B cell (primary cell): ENCODE results near the gene ZBTB4. TPM values are rescaled to one million over a fixed set of nuclear protein-coding genes. Genes with fewer than 3 reads are reported as not detected.

Experiments used
- ATAC-seq: fragments of 200-7000 bp; cut with Tn5 transposase; one replicate; pipeline ENCODE4 v1.10.0; 2021; ENCODE audit warnings: low read depth, mild to moderate bottlenecking, moderate number of reproducible peaks, moderate library complexity
- CTCF ChIA-PET: fragments of 350-600 bp; sonication (Branson Sonifier 250); formaldehyde crosslinking; loops from one replicate; lab custom pipeline; 2021; ENCODE audit warnings: antibody characterized with exemption, inconsistent platforms; lab: Charles Lee
- POLR2A ChIA-PET: fragments of 350-600 bp; sonication (Branson Sonifier 250); formaldehyde crosslinking; loops from one replicate; lab custom pipeline; 2021; ENCODE audit warnings: antibody characterized with exemption; lab: Charles Lee
- DNase-seq: peaks from one replicate; pipeline ENCODE4 v3.0.0; 2013
- H2AFZ ChIP-seq: 2 replicates; pipeline ENCODE4 v1.6.1; 2012; ENCODE audit warnings: mild to moderate bottlenecking, low read depth, low read length; ENCODE audit not compliant: insufficient read depth, poor library complexity, severe bottlenecking
- H3K27ac ChIP-seq, 2 donors: 1 replicate in 1 of 2; 2 replicates in 1 of 2; pipeline ENCODE4 v1.5.1; 2012 to 2013; ENCODE audit warnings: low read length in 2 of 2, mild to moderate bottlenecking in 2 of 2, moderate library complexity in 1 of 2
- H3K27me3 ChIP-seq, 4 experiments: fragments of 200-600 bp in 1 of 4; sonication (generic) in 1 of 4; replicated peaks in 1 of 4; 1 replicate in 2 of 4; 2 replicates in 2 of 4; pipeline versions ENCODE4 v1.6.1 to v1.7.0; 2013 to 2016; ENCODE audit warnings: low read length in 3 of 4, mild to moderate bottlenecking in 2 of 4, mixed read lengths in 1 of 4, moderate library complexity in 1 of 4; ENCODE audit not compliant: insufficient read depth in 4 of 4, control insufficient read depth in 3 of 4; ENCODE audit errors: control extremely low read depth in 1 of 4
- H3K36me3 ChIP-seq, 2 experiments: replicated peaks in 1 of 2; 1 replicate in 1 of 2; 2 replicates in 1 of 2; pipeline versions ENCODE4 v1.6.1 to v1.7.1; 2013; ENCODE audit warnings: low read length in 1 of 2; ENCODE audit not compliant: insufficient read depth in 2 of 2, control insufficient read depth in 1 of 2; ENCODE audit errors: control extremely low read depth in 1 of 2, extremely low read depth in 1 of 2
- H3K4me1 ChIP-seq, 2 donors: fragments of 200-600 bp in 1 of 2; sonication (generic) in 1 of 2; 1 replicate in 1 of 2; 2 replicates in 1 of 2; pipeline versions ENCODE4 v1.5.1 to v1.6.1; 2013 to 2017; ENCODE audit warnings: low read length in 2 of 2; ENCODE audit not compliant: control insufficient read depth in 2 of 2, insufficient read depth in 2 of 2
- H3K4me2 ChIP-seq: replicated peaks from 2 replicates; pipeline ENCODE3; 2012; ENCODE audit warnings: mild to moderate bottlenecking, low read depth, low read length; ENCODE audit not compliant: poor library complexity, severe bottlenecking
- H3K4me3 ChIP-seq, 5 experiments: fragments of 200-600 bp in 1 of 5; sonication (generic) in 1 of 5; 1 replicate in 3 of 5; 2 replicates in 2 of 5; pipeline versions ENCODE4 v1.5.1 to v1.7.0; 2011 to 2016; ENCODE audit warnings: low read length in 4 of 5, mild to moderate bottlenecking in 4 of 5, low read depth in 2 of 5, control low read depth in 1 of 5, moderate library complexity in 1 of 5; ENCODE audit not compliant: insufficient read depth in 1 of 5; ENCODE audit errors: control extremely low read depth in 1 of 5, extremely low read depth in 1 of 5
- H3K79me2 ChIP-seq: fragments of 200-600 bp; sonication (generic); one replicate; pipeline ENCODE4 v1.6.0; 2016; ENCODE audit warnings: low read length; ENCODE audit not compliant: control insufficient read depth, insufficient read depth
- H3K9ac ChIP-seq: fragments of 200-600 bp; sonication (generic); 2 replicates; pipeline ENCODE4 v1.6.1; 2017; ENCODE audit warnings: mild to moderate bottlenecking, low read length, moderate library complexity
- H3K9me3 ChIP-seq, 3 donors: one replicate each; pipeline versions ENCODE4 v1.6.1 to v1.7.1; 2013; ENCODE audit warnings: low read length in 2 of 3; ENCODE audit not compliant: control insufficient read depth in 2 of 3, insufficient read depth in 1 of 3; ENCODE audit errors: control extremely low read depth in 1 of 3
- H4K20me1 ChIP-seq: 2 replicates; pipeline ENCODE4 v1.6.0; 2012; ENCODE audit warnings: mild to moderate bottlenecking, low read length; ENCODE audit not compliant: insufficient read depth, control insufficient read depth, poor library complexity, severe bottlenecking
- H3K27ac Mint-ChIP-seq: one replicate; pipeline ENCODE4 v1.8.0; 2021; ENCODE audit warnings: mixed read lengths
- H3K27me3 Mint-ChIP-seq: one replicate; pipeline ENCODE4 v1.8.0; 2021; ENCODE audit warnings: mixed read lengths
- H3K4me1 Mint-ChIP-seq: one replicate; pipeline ENCODE4 v1.8.0; 2021; ENCODE audit warnings: mixed read lengths
- H3K4me3 Mint-ChIP-seq: one replicate; pipeline ENCODE4 v1.8.0; 2021; ENCODE audit warnings: mixed read lengths
- H3K9me3 Mint-ChIP-seq: one replicate; pipeline ENCODE4 v1.8.0; 2022; ENCODE audit warnings: mixed read lengths; ENCODE audit not compliant: insufficient read depth
- CTCF ChIP-seq: fragments of 200-600 bp; IDR thresholded peaks from one replicate; pipeline ENCODE4 v1.8.0; 2022; ENCODE audit warnings: antibody characterized with exemption, mild to moderate bottlenecking
- EZH2 ChIP-seq: IDR thresholded peaks from 2 replicates; pipeline ENCODE4 v1.6.1; 2012; ENCODE audit warnings: borderline replicate concordance, low read depth, mild to moderate bottlenecking, moderate library complexity, low read length; ENCODE audit not compliant: insufficient read depth, poor library complexity, severe bottlenecking
- WGBS: methylation state at CpG from one replicate; pipeline ENCODE4 v1.1.5; 2013; ENCODE audit warnings: missing lambda C conversion rate; ENCODE audit not compliant: insufficient coverage; 5-methylcytosine and 5-hydroxymethylcytosine counted together
- intact Hi-C: fragments of 100-400 bp; cut with micrococcal nuclease; formaldehyde crosslinking; loops from one replicate; pipeline ENCODE4 v1.10.0; 2022
- polyA plus RNA-seq: library from polyadenylated mRNA; depleted of rRNA; stranded (reverse); fragments of >200 nt; gene quantifications from 2 replicates; pipeline ENCODE4 v1.2.3, GENCODE V29; 2012
- total RNA-seq, 2 donors: library from RNA; stranded (reverse); fragments of 120-200 nt in 1 of 2; gene quantifications; 1 replicate in 1 of 2; 2 replicates in 1 of 2; pipeline versions ENCODE4 v1.2.3 to v1.2.4, GENCODE V29; 2013 to 2022

The ZBTB4 gene
- total and polyA plus RNA-seq, 2 donors (not counting 1 experiment from before 2014, with no cell fraction given), result 19.2 to 62.4 TPM

- Histone ChIP-seq H3K4me1 (no peaks in the 10 kb centered on the region), H3K79me2 (no peaks in the 10 kb centered on the region), H3K9me3 (no peaks in the 10 kb centered on the region), H3K27ac (no peak overlapping the region), H2AFZ (no peak overlapping the region), H3K4me3 (no peak overlapping the region), H3K27me3 (peaks cover 0 to 2% (median 0%) of the 10 kb centered on the region in 4 experiments), H3K9ac (no peak overlapping the region), H3K4me2 (no peak overlapping the region), H4K20me1 (no peaks in the 10 kb centered on the region), H3K36me3 (no peaks in the 10 kb centered on the region)
- H3K4me1 Mint-ChIP-seq, result no peaks in the 10 kb centered on the region
- ATAC-seq (no peak), DNase-seq (no peak)
- no peak overlapping the region for H3K4me3 Mint-ChIP-seq
- TF ChIP-seq CTCF (no peak), EZH2 (no peak)
- POLR2A ChIA-PET, result no interaction called here
- H3K9me3 Mint-ChIP-seq, result no peaks in the 10 kb centered on the region
- 90% methylated on average over 14 of the region's 14 CpGs for WGBS
- peaks cover 17% of the 10 kb centered on the region for H3K27me3 Mint-ChIP-seq
- intact Hi-C loops, result no loop called here
- CTCF ChIA-PET, result no interaction called here
- no peak overlapping the region for H3K27ac Mint-ChIP-seq
Measured at GRCh38 chr17:7414837-7415236, 64.6 kb downstream of the ZBTB4 start.

GRCh38 chr17:7413346-7413985 is 66.0 kb downstream of the ZBTB4 start:
- Histone ChIP-seq H3K4me3 (no peak overlapping the region), H3K4me2 (no peak overlapping the region), H3K27me3 (peaks cover 0 to 13% (median 0%) of the 10 kb centered on the region in 4 experiments), H3K9me3 (no peaks in the 10 kb centered on the region), H4K20me1 (no peaks in the 10 kb centered on the region), H3K4me1 (peaks cover 0 to 4% of the 10 kb centered on the region in 2 donors), H3K9ac (no peak overlapping the region), H3K79me2 (no peaks in the 10 kb centered on the region), H3K36me3 (no peaks in the 10 kb centered on the region), H3K27ac (no peak overlapping the region), H2AFZ (no peak overlapping the region)
- TF ChIP-seq EZH2 (no peak), CTCF (no peak)
- DNase-seq (no peak), ATAC-seq (no peak)
- ChIA-PET CTCF (no interaction called here), POLR2A (interaction anchor here (0.7 kb wide), 2 partner anchors 10 kb away, joined by 3 read pairs; no protein-coding TSS in a partner anchor)
- H3K27ac Mint-ChIP-seq, result no peak overlapping the region
- intact Hi-C loops, result no loop called here
- H3K4me3 Mint-ChIP-seq, result no peak overlapping the region
- peaks cover 22% of the 10 kb centered on the region for H3K27me3 Mint-ChIP-seq
- 80% methylated on average over 4 of the region's 6 CpGs for WGBS
- H3K4me1 Mint-ChIP-seq, result peaks cover 2% of the 10 kb centered on the region
- H3K9me3 Mint-ChIP-seq, result no peaks in the 10 kb centered on the region
